ENCODE data around the gene SFXN3.

The SFXN3 gene

DNA sequence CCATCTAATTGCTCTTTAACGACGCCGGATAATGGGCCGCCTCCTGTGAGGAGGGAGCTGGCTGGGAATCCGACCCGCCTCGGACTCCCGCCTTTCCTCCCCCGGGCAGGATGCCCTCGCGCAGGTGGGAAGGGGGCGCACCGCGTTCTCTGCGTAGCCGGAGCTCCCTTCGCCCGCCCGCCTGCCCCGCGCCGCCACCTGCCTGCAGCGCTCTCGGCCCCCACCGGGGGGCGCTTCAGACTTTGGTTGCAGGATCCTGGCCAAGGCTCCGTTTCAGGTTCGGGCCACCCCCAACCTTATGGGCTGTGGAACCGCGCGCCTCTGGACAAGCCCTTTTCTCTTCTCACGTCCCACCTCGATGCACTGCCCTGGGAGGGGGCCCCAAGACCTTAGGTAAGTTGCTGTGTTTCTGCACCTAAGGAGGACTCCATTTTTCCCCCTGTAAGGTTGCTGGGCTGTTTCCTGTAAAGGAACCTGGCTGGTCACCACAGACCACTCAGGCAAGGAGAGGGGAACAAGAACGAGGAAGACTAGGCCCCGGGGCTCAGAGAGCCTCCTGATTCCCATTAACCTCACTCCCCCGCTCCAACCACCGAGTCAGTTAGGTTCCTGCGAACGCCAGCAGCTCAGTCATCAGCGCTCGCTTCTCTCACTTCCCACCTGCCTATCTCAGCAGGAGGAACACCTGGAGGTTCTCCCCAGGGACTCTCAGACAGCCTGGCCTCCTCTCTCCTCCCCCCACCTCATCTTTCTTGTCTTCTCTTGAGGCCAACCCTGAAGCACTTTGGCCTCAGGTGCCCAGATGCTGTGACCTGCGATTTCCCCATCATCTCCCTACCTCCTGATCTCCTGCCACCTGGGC, 19.4 kb downstream of the SFXN3 start:
- Histone ChIP-seq H4K91ac (ENCODE audit: low read depth, low read length, poor library complexity) (no peak overlapping the region), H3K79me1 (ENCODE audit: low read depth, low read length) (no peaks in the 10 kb centered on the region), H3K36me3 (replicated peaks in 1 of 2; ENCODE audit: control insufficient read depth in 2 of 2, insufficient read depth in 2 of 2, low read length in 2 of 2) (peaks cover 0 to 14% of the 10 kb centered on the region in 2 donors), H3K4me2 (ENCODE audit: insufficient read depth, low read length, poor library complexity, severe bottlenecking) (peak overlapping the region; percentile 22), H3K27me3 (ENCODE audit: control insufficient read depth in 3 of 3, insufficient read depth in 3 of 3, low read depth in 1 of 3, low read length in 3 of 3) (peaks cover 0 to 60% (median 27%) of the 10 kb centered on the region in 3 experiments), H4K8ac (ENCODE audit: low read depth, low read length) (no peak overlapping the region), H2BK5ac (ENCODE audit: low read length) (no peak overlapping the region), H3K4me3 (ENCODE audit: low read length in 2 of 2) (no peak overlapping the region), H3K14ac (ENCODE audit: low read length) (peak overlapping the region; percentile 47), H3K18ac (ENCODE audit: low read length) (peak overlapping the region; percentile 65), H2BK12ac (ENCODE audit: low read length) (no peak overlapping the region), H3K27ac (replicated peaks; ENCODE audit: low read length) (no peak overlapping the region), H3K23ac (ENCODE audit: low read depth, low read length, poor library complexity) (peak overlapping the region; percentile 21), H2AFZ (ENCODE audit: low read length) (no peak overlapping the region), H2BK120ac (ENCODE audit: low read depth, low read length) (no peak overlapping the region), H3K9ac (ENCODE audit: low read depth, low read length, poor library complexity) (no peak overlapping the region), H3K4ac (ENCODE audit: low read length) (no peak overlapping the region), H2BK15ac (ENCODE audit: low read length) (no peak overlapping the region), H3K9me3 (replicated peaks in 1 of 2; ENCODE audit: control insufficient read depth in 2 of 2, insufficient read depth in 1 of 2, low read depth in 1 of 2, low read length in 2 of 2) (no peaks in the 10 kb centered on the region), H3K4me1 (ENCODE audit: control insufficient read depth in 2 of 2, insufficient read depth in 1 of 2, low read depth in 1 of 2, low read length in 2 of 2) (peaks cover 3 to 13% of the 10 kb centered on the region in 2 donors), H2AK5ac (ENCODE audit: low read depth, low read length) (no peak overlapping the region)
- no CpG with 5 or more reads among the region's 42 CpGs for WGBS, 2 donors (ENCODE audit: extremely low coverage in 2 of 2, insufficient read length in 2 of 2, insufficient replicate concordance in 1 of 2)
- DNase-seq (ENCODE audit: low spot score): peak; percentile 76

DNA sequence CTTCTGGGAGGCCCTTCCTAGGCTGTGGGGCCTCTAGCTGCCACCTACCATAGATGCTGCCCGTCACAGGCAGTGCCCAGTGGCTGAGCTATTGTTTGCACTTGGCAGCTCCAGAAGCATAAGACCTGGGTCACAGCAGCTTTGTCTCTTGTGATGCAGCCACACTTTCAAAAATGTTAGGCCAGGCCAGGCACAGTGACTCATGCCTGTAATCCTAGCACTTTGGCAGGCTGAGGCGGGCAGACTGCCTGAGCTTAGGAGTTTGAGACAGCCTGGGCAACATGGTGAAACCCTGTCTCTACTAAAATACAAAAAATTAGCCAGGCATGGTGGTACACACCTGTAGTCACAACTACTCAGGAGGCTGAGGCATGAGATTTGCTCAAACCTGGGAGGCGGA, 21.3 kb downstream of the SFXN3 start:
- Histone ChIP-seq H4K8ac (ENCODE audit: low read depth, low read length) (no peak overlapping the region), H2BK120ac (ENCODE audit: low read depth, low read length) (no peak overlapping the region), H3K4me3 (ENCODE audit: low read length in 2 of 2) (no peak overlapping the region), H2AK5ac (ENCODE audit: low read depth, low read length) (no peak overlapping the region), H3K9me3 (replicated peaks in 1 of 2; ENCODE audit: control insufficient read depth in 2 of 2, insufficient read depth in 1 of 2, low read depth in 1 of 2, low read length in 2 of 2) (no peaks in the 10 kb centered on the region), H3K4me2 (ENCODE audit: insufficient read depth, low read length, poor library complexity, severe bottlenecking) (no peak overlapping the region), H2BK12ac (ENCODE audit: low read length) (no peak overlapping the region), H3K9ac (ENCODE audit: low read depth, low read length, poor library complexity) (no peak overlapping the region), H3K27me3 (ENCODE audit: control insufficient read depth in 3 of 3, insufficient read depth in 3 of 3, low read depth in 1 of 3, low read length in 3 of 3) (peaks cover 0 to 44% (median 22%) of the 10 kb centered on the region in 3 experiments), H3K79me1 (ENCODE audit: low read depth, low read length) (no peaks in the 10 kb centered on the region), H3K4me1 (ENCODE audit: control insufficient read depth in 2 of 2, insufficient read depth in 1 of 2, low read depth in 1 of 2, low read length in 2 of 2) (peaks cover 0 to 8% of the 10 kb centered on the region in 2 donors), H2BK15ac (ENCODE audit: low read length) (no peak overlapping the region), H3K36me3 (replicated peaks in 1 of 2; ENCODE audit: control insufficient read depth in 2 of 2, insufficient read depth in 2 of 2, low read length in 2 of 2) (peaks cover 0 to 32% of the 10 kb centered on the region in 2 donors), H3K18ac (ENCODE audit: low read length) (no peak overlapping the region), H3K27ac (replicated peaks; ENCODE audit: low read length) (no peak overlapping the region), H3K4ac (ENCODE audit: low read length) (no peak overlapping the region), H2AFZ (ENCODE audit: low read length) (no peak overlapping the region), H2BK5ac (ENCODE audit: low read length) (no peak overlapping the region), H3K14ac (ENCODE audit: low read length) (no peak overlapping the region), H3K23ac (ENCODE audit: low read depth, low read length, poor library complexity) (no peak overlapping the region), H4K91ac (ENCODE audit: low read depth, low read length, poor library complexity) (no peak overlapping the region)
- no peak for DNase-seq (ENCODE audit: low spot score)
- no CpG with 5 or more reads among the region's 3 CpGs for WGBS, 2 donors (ENCODE audit: extremely low coverage in 2 of 2, insufficient read length in 2 of 2, insufficient replicate concordance in 1 of 2)

GRCh38 chr10:101053516-101053915, 22.5 kb downstream of the SFXN3 start:
- Histone ChIP-seq H2BK15ac (ENCODE audit: low read length) (no peak overlapping the region), H4K91ac (ENCODE audit: low read depth, low read length, poor library complexity) (no peak overlapping the region), H2AK5ac (ENCODE audit: low read depth, low read length) (no peak overlapping the region), H3K9me3 (replicated peaks in 1 of 2; ENCODE audit: control insufficient read depth in 2 of 2, insufficient read depth in 1 of 2, low read depth in 1 of 2, low read length in 2 of 2) (no peaks in the 10 kb centered on the region), H2BK5ac (ENCODE audit: low read length) (no peak overlapping the region), H3K27ac (replicated peaks; ENCODE audit: low read length) (no peak overlapping the region), H2BK120ac (ENCODE audit: low read depth, low read length) (no peak overlapping the region), H3K79me1 (ENCODE audit: low read depth, low read length) (no peaks in the 10 kb centered on the region), H3K14ac (ENCODE audit: low read length) (no peak overlapping the region), H3K4ac (ENCODE audit: low read length) (no peak overlapping the region), H3K4me3 (ENCODE audit: low read length in 2 of 2) (no peak overlapping the region), H2BK12ac (ENCODE audit: low read length) (no peak overlapping the region), H3K36me3 (replicated peaks in 1 of 2; ENCODE audit: control insufficient read depth in 2 of 2, insufficient read depth in 2 of 2, low read length in 2 of 2) (peaks cover 0 to 41% of the 10 kb centered on the region in 2 donors), H4K8ac (ENCODE audit: low read depth, low read length) (no peak overlapping the region), H3K9ac (ENCODE audit: low read depth, low read length, poor library complexity) (no peak overlapping the region), H3K18ac (ENCODE audit: low read length) (no peak overlapping the region), H2AFZ (ENCODE audit: low read length) (no peak overlapping the region), H3K27me3 (ENCODE audit: control insufficient read depth in 3 of 3, insufficient read depth in 3 of 3, low read depth in 1 of 3, low read length in 3 of 3) (peaks cover 0 to 32% (median 11%) of the 10 kb centered on the region in 3 experiments), H3K23ac (ENCODE audit: low read depth, low read length, poor library complexity) (no peak overlapping the region), H3K4me2 (ENCODE audit: insufficient read depth, low read length, poor library complexity, severe bottlenecking) (no peak overlapping the region), H3K4me1 (ENCODE audit: control insufficient read depth in 2 of 2, insufficient read depth in 1 of 2, low read depth in 1 of 2, low read length in 2 of 2) (peaks cover 0 to 6% of the 10 kb centered on the region in 2 donors)
- DNase-seq (ENCODE audit: low spot score): no peak

- H2AK5ac ChIP-seq (ENCODE audit: low read depth, low read length): no peak overlapping the region
- no peak overlapping the region for H2BK5ac ChIP-seq (ENCODE audit: low read length)
- no peak overlapping the region for H3K23ac ChIP-seq (ENCODE audit: low read depth, low read length, poor library complexity)
- no peak overlapping the region for H2BK120ac ChIP-seq (ENCODE audit: low read depth, low read length)
- H3K14ac ChIP-seq (ENCODE audit: low read length): no peak overlapping the region
- peaks cover 0 to 41% of the 10 kb centered on the region in 2 donors for H3K36me3 ChIP-seq (replicated peaks in 1 of 2; ENCODE audit: control insufficient read depth in 2 of 2, insufficient read depth in 2 of 2, low read length in 2 of 2)
- no peaks in the 10 kb centered on the region for H3K9me3 ChIP-seq (replicated peaks in 1 of 2; ENCODE audit: control insufficient read depth in 2 of 2, insufficient read depth in 1 of 2, low read depth in 1 of 2, low read length in 2 of 2)
- no peak overlapping the region for H3K18ac ChIP-seq (ENCODE audit: low read length)
- no peak overlapping the region for H2AFZ ChIP-seq (ENCODE audit: low read length)
- H3K79me1 ChIP-seq (ENCODE audit: low read depth, low read length): no peaks in the 10 kb centered on the region
- no peak overlapping the region for H4K91ac ChIP-seq (ENCODE audit: low read depth, low read length, poor library complexity)
- H3K4ac ChIP-seq (ENCODE audit: low read length): no peak overlapping the region
- DNase-seq (ENCODE audit: low spot score): no peak
- H3K4me2 ChIP-seq (ENCODE audit: insufficient read depth, low read length, poor library complexity, severe bottlenecking): no peak overlapping the region
- H3K4me1 ChIP-seq (ENCODE audit: control insufficient read depth in 2 of 2, insufficient read depth in 1 of 2, low read depth in 1 of 2, low read length in 2 of 2): peaks cover 0 to 7% of the 10 kb centered on the region in 2 donors
- H3K27me3 ChIP-seq (ENCODE audit: control insufficient read depth in 3 of 3, insufficient read depth in 3 of 3, low read depth in 1 of 3, low read length in 3 of 3): peaks cover 0 to 23% (median 3%) of the 10 kb centered on the region in 3 experiments
- WGBS, 2 donors (ENCODE audit: extremely low coverage in 2 of 2, insufficient read length in 2 of 2, insufficient replicate concordance in 1 of 2): no CpG with 5 or more reads among the region's 1 CpG
- H3K9ac ChIP-seq (ENCODE audit: low read depth, low read length, poor library complexity): no peak overlapping the region
- no peak overlapping the region for H2BK12ac ChIP-seq (ENCODE audit: low read length)
- no peak overlapping the region for H2BK15ac ChIP-seq (ENCODE audit: low read length)
- H4K8ac ChIP-seq (ENCODE audit: low read depth, low read length): no peak overlapping the region
- no peak overlapping the region for H3K4me3 ChIP-seq (ENCODE audit: low read length in 2 of 2)
- H3K27ac ChIP-seq (replicated peaks; ENCODE audit: low read length): no peak overlapping the region
Measured at GRCh38 chr10:101054351-101054750, 23.3 kb downstream of the SFXN3 start.

Data from neuronal stem cell (in vitro differentiated cells).